ENCODE data around the gene PTGIR. TPM values are rescaled to one million over a fixed set of nuclear protein-coding genes. Genes with fewer than 3 reads are reported as not detected.

PTGIR gene
- total and polyA plus RNA-seq, 2 experiments from 2014 or later: 3.2 to 4.8 TPM

DNA sequence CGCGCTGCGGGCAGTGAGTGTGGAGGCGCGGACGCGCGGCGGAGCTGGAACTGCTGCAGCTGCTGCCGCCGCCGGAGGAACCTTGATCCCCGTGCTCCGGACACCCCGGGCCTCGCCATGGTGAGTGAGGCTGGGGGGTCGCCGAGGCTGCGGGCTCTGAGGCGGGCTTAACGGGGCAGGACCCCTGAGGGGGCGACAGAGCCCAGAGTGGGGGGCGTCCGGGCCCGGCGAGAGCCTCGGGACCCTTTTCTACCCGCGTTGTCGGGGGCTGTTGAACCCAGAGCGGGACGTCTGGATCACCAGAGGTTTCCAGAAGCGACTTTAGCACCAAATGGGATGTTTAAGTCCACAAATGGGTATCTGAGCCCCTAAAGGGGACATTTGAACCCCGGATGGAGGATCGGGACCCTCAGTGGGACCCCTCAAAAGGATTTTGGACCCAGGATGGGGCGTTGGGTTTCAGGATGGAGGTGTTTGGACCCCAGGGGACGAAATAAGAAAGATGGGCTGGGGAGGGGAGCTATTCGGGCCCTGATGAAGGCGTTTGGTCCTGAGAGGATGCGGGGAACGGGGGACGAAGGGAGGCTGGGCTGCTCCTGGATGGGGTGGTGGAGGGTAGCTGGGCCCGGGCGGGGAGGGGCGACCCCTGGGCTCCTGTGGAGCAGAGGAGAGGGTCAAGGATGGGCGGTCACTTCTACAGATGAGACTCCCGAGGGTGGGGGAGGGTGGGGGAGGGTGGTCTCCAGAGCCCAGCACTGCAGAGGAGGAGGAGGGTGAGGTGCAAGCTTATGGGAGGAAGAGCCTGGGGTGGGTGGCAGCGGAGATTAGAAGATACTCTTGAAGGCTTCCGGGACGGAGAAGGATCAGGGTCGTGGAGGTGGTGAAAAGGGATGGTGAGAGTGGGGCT is 23.3 kb downstream of the PTGIR start, which contains the start of gene CALM3:
Gene CALM3 (plus strand): TSS at position 13 of the 907 bp plus-strand sequence. CDS start 105 bp downstream, at position 118.
- H3K4me2 ChIP-seq: peak within 1 kb of the TSS; percentile 87
- peak within 1 kb of the TSS; percentile 97 for H3K27ac ChIP-seq
- WGBS (ENCODE audit: low lambda C conversion rate, missing lambda C conversion rate): 2% methylated on average over 27 of the region's 51 CpGs
- H3K79me2 ChIP-seq: peaks cover 54% of the 10 kb centered on the region
- H4K20me1 ChIP-seq (ENCODE audit: insufficient read depth, poor library complexity, severe bottlenecking): peaks cover 35% of the 10 kb centered on the region
- no peaks in the 10 kb centered on the region for H3K36me3 ChIP-seq (replicated peaks; ENCODE audit: insufficient read depth, low read depth)
- TF ChIP-seq, protein P1, sequence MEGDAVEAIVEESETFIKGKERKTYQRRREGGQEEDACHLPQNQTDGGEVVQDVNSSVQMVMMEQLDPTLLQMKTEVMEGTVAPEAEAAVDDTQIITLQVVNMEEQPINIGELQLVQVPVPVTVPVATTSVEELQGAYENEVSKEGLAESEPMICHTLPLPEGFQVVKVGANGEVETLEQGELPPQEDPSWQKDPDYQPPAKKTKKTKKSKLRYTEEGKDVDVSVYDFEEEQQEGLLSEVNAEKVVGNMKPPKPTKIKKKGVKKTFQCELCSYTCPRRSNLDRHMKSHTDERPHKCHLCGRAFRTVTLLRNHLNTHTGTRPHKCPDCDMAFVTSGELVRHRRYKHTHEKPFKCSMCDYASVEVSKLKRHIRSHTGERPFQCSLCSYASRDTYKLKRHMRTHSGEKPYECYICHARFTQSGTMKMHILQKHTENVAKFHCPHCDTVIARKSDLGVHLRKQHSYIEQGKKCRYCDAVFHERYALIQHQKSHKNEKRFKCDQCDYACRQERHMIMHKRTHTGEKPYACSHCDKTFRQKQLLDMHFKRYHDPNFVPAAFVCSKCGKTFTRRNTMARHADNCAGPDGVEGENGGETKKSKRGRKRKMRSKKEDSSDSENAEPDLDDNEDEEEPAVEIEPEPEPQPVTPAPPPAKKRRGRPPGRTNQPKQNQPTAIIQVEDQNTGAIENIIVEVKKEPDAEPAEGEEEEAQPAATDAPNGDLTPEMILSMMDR (IDR thresholded peaks at IDR 0.05; ENCODE audit: poor library complexity): no peak
- TF ChIP-seq EZH2phosphoT487 (IDR thresholded peaks at IDR 0.05; ENCODE audit: low read depth, severe bottlenecking, unreplicated experiment): no peak
- no peak for TF ChIP-seq EZH2 (IDR thresholded peaks at IDR 0.05; ENCODE audit: borderline replicate concordance)
- peak within 1 kb of the TSS; percentile 86 for H2AFZ ChIP-seq
- H3K4me1 ChIP-seq (ENCODE audit: insufficient read depth): peaks cover 16% of the 10 kb centered on the region
- H3K9me2 ChIP-seq (replicated peaks; ENCODE audit: insufficient read depth): no peaks in the 10 kb centered on the region
- H3K4me3 ChIP-seq: peak within 1 kb of the TSS; percentile 100
- no peaks in the 10 kb centered on the region for H3K9me3 ChIP-seq (ENCODE audit: low read depth)
- DNase-seq (ENCODE audit: low spot score): peak; percentile 25
- no peaks in the 10 kb centered on the region for H3K27me3 ChIP-seq

DNA sequence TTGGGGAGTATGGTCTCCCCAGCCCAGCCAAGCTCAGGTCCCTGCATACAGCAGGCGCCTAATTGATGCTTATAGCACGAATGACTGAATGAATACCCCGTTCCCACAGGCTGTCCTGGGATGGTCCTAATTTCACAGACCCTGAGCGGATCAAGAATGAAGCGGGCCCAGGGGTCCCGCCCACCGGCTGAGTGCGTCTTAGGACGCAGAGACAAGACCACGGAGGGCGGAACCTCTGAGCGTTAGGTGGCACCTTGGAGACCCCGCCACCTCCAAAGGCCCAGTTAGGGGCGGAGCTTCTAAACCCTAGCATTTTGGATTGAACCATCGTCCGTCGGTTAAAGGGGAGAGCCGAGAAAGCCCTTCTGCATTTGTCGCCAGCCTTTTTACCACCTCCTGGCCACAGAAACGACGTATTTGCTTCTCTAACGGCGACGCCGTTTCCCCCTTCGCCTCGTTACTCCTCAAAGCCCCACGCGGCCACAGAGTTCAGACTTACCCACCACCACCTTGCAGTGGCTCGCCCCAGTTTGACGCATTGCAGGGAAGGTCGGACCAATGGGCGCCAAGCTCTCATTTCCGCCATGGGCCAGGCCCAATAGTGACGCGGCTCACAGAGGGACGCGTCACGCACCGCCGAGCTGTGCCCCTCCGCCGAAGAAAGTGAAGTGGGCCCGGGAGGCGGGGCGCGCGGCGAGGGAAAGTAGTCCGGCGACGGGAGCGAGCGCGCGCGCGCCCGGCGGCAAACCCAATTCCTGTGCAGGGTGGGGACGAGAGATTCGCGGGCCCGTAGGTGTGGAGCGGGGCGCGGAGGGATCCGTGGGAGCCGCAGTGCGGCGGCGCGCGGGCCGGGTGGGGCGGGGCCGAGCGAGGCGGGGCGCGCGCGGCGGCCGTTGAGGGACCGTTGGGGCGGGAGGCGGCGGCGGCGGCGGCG is 24.2 kb downstream of the PTGIR start:
- peaks cover 16% of the 10 kb centered on the region for H3K4me1 ChIP-seq (ENCODE audit: insufficient read depth)
- peaks cover 28% of the 10 kb centered on the region for H4K20me1 ChIP-seq (ENCODE audit: insufficient read depth, poor library complexity, severe bottlenecking)
- H3K36me3 ChIP-seq (replicated peaks; ENCODE audit: insufficient read depth, low read depth): no peaks in the 10 kb centered on the region
- 2% methylated on average over 64 of the region's 93 CpGs for WGBS (ENCODE audit: low lambda C conversion rate, missing lambda C conversion rate)
- no peaks in the 10 kb centered on the region for H3K9me3 ChIP-seq (ENCODE audit: low read depth)
- H3K79me2 ChIP-seq: peaks cover 44% of the 10 kb centered on the region
- H2AFZ ChIP-seq: peak overlapping the region; percentile 62
- peak overlapping the region; percentile 97 for H3K27ac ChIP-seq
- H3K27me3 ChIP-seq: no peaks in the 10 kb centered on the region
- H3K9me2 ChIP-seq (replicated peaks; ENCODE audit: insufficient read depth): no peaks in the 10 kb centered on the region
- peak overlapping the region; percentile 21 for H3K4me3 ChIP-seq
- peak overlapping the region; percentile 77 for H3K4me2 ChIP-seq
- peak; percentile 98 for DNase-seq (ENCODE audit: low spot score)
- TF ChIP-seq EZH2phosphoT487 (IDR thresholded peaks at IDR 0.05; ENCODE audit: low read depth, severe bottlenecking, unreplicated experiment) (no peak), EZH2 (IDR thresholded peaks at IDR 0.05; ENCODE audit: borderline replicate concordance) (no peak)
- TF ChIP-seq, protein P1 (IDR thresholded peaks at IDR 0.05; ENCODE audit: poor library complexity): no peak

DNA sequence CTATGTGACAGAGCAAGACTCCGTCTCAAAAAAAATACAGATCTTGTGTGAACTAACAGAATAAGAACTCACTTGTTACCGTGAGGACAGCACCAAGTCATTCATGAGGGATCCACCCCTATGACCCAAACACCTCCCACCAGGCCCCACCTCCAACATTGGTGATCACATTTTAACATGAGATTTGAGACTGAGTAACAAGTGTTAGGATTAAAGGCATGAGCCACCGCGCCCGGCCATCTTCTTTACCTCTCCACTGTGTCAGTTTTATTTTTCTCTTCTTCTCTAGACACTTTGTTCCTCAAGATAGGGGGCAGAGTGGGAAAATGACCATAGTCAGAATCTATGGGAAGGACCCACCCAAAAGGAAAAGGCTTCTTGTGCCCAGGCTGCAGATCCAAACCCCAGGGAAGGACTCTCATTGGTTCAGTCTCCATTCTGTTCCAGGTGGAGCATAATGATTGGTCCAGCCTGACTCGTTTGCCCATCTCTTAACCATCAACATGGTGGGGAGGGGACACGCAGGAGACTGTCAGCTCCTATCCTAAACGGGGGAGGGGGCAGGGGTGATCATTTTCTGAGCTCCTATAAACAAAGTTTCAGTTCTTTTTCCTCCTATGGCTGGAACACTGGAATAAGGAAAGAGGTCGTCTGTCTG is 25.0 kb downstream of the PTGIR start:
- no peak for DNase-seq (ENCODE audit: low spot score)
- Histone ChIP-seq H3K27me3 (no peaks in the 10 kb centered on the region), H3K4me3 (peak overlapping the region; percentile 21), H3K4me1 (ENCODE audit: insufficient read depth) (peaks cover 14% of the 10 kb centered on the region), H2AFZ (peak overlapping the region; percentile 62), H3K9me3 (ENCODE audit: low read depth) (no peaks in the 10 kb centered on the region), H3K9me2 (replicated peaks; ENCODE audit: insufficient read depth) (no peaks in the 10 kb centered on the region), H3K27ac (peak overlapping the region; percentile 97), H3K79me2 (peaks cover 36% of the 10 kb centered on the region), H3K4me2 (peak overlapping the region; percentile 77), H4K20me1 (ENCODE audit: insufficient read depth, poor library complexity, severe bottlenecking) (peaks cover 20% of the 10 kb centered on the region), H3K36me3 (replicated peaks; ENCODE audit: insufficient read depth, low read depth) (no peaks in the 10 kb centered on the region)
- TF ChIP-seq EZH2phosphoT487 (IDR thresholded peaks at IDR 0.05; ENCODE audit: low read depth, severe bottlenecking, unreplicated experiment) (no peak), EZH2 (IDR thresholded peaks at IDR 0.05; ENCODE audit: borderline replicate concordance) (no peak)
- TF ChIP-seq, protein P1 (IDR thresholded peaks at IDR 0.05; ENCODE audit: poor library complexity): no peak
- WGBS (ENCODE audit: low lambda C conversion rate, missing lambda C conversion rate): 77% methylated on average over 9 of the region's 9 CpGs
